Activated T-cell treated with anti-CD3 and anti-CD28 coated beads, Interleukin-2, amount 50 U/mL, for 1 hour (primary cell): Measurements from ENCODE around the gene NPAS4.
A peak's percentile ranks its signal among the peaks of the same experiment; 100 is the strongest.
"Not testable (repeated sequence)": the region's sequence is repeated elsewhere in the genome, so short reads cannot be mapped to it uniquely, and the experiment has no call there.

Experiments used
- DNase-seq: peaks from one replicate; pipeline ENCODE4 v3.0.0-alpha.2; 2020

Gene NPAS4

GRCh38 chr11:66420671-66421476, at the start of gene NPAS4:
Gene NPAS4 (plus strand): TSS chr11:66421035. CDS start chr11:66421180, 145 bp downstream.
- no peak for DNase-seq

- DNase-seq: peak; percentile 81
Observed at GRCh38 chr11:66371627-66372415, 49.0 kb upstream of the NPAS4 start, which contains the start of gene SLC29A2. Gene SLC29A2 (minus strand): TSS chr11:66371760. CDS start chr11:66371591, 169 bp downstream.

GRCh38 chr11:66373265-66373664, 47.6 kb upstream of the NPAS4 start:
- DNase-seq: no peak

- DNase-seq: not testable (repeated sequence)
Observed at GRCh38 chr11:66373690-66374287, 47.0 kb upstream of the NPAS4 start.

GRCh38 chr11:66380264-66380663, 40.6 kb upstream of the NPAS4 start:
- not testable (repeated sequence) for DNase-seq

GRCh38 chr11:66384316-66384715, 36.5 kb upstream of the NPAS4 start:
- DNase-seq: not testable (repeated sequence)

- DNase-seq: peak; percentile 82
Observed at GRCh38 chr11:66386171-66387069, 34.4 kb upstream of the NPAS4 start.

GRCh38 chr11:66388780-66389386, 32.0 kb upstream of the NPAS4 start:
- peak; percentile 67 for DNase-seq

- no peak for DNase-seq
Observed at GRCh38 chr11:66391322-66391721, 29.5 kb upstream of the NPAS4 start.

- DNase-seq: no peak
Observed at GRCh38 chr11:66393954-66394353, 26.9 kb upstream of the NPAS4 start.

- DNase-seq: no peak
Observed at GRCh38 chr11:66407651-66408050, 13.2 kb upstream of the NPAS4 start.

- peak; percentile 98 for DNase-seq
Observed at GRCh38 chr11:66408488-66409214, 12.2 kb upstream of the NPAS4 start.

GRCh38 chr11:66409226-66409625, 11.6 kb upstream of the NPAS4 start:
- no peak for DNase-seq

GRCh38 chr11:66410191-66410590, 10.6 kb upstream of the NPAS4 start:
- no peak for DNase-seq

- no peak for DNase-seq
Observed at GRCh38 chr11:66411323-66411722, 9.5 kb upstream of the NPAS4 start.

- DNase-seq: no peak
Observed at GRCh38 chr11:66412110-66412509, 8.7 kb upstream of the NPAS4 start.

- DNase-seq: no peak
Observed at GRCh38 chr11:66413167-66413566, 7.7 kb upstream of the NPAS4 start.

GRCh38 chr11:66414120-66414934, 6.5 kb upstream of the NPAS4 start:
- no peak for DNase-seq

- no peak for DNase-seq
Observed at GRCh38 chr11:66415423-66415822, 5.4 kb upstream of the NPAS4 start.

- DNase-seq: no peak
Observed at GRCh38 chr11:66417000-66417399, 3.8 kb upstream of the NPAS4 start.
